ENCODE data around the gene C1orf141. TPM values are rescaled to one million over a fixed set of nuclear protein-coding genes. Genes with fewer than 3 reads are reported as not detected.

C1orf141 gene
- total RNA-seq, 1 experiment from 2014 or later = not detected

Other genes starting within 250 kb of the C1orf141 start
- gene DNAI4, start 210.1 kb downstream of the C1orf141 start, total RNA-seq (2014; rRNA removed; shearing (Covaris generic)) = 4.7 and 6.6 TPM in 2 replicates
- 31.7 and 41.2 TPM in 2 replicates for gene MIER1, start 210.0 kb downstream of the C1orf141 start, total RNA-seq (2014; rRNA removed; shearing (Covaris generic))
- gene SLC35D1, start 80.8 kb downstream of the C1orf141 start, total RNA-seq (2014; rRNA removed; shearing (Covaris generic)) = 12.8 and 12.9 TPM in 2 replicates
- gene IL23R, start 31.5 kb upstream of the C1orf141 start, total RNA-seq (2014; rRNA removed; shearing (Covaris generic)) = not detected in 2 replicates
- 0.10 TPM in 1 of 2 replicates, not detected in the other for gene IL12RB2, start 172.9 kb upstream of the C1orf141 start, total RNA-seq (2014; rRNA removed; shearing (Covaris generic))